NCI-H187 (cell line): Measurements from ENCODE around the gene LMAN2.

Experiments used
- DNase-seq, 2 experiments: peaks; one replicate each; lab custom pipeline; 2025; lab: John Stamatoyannopoulos, UW

LMAN2 gene

DNA sequence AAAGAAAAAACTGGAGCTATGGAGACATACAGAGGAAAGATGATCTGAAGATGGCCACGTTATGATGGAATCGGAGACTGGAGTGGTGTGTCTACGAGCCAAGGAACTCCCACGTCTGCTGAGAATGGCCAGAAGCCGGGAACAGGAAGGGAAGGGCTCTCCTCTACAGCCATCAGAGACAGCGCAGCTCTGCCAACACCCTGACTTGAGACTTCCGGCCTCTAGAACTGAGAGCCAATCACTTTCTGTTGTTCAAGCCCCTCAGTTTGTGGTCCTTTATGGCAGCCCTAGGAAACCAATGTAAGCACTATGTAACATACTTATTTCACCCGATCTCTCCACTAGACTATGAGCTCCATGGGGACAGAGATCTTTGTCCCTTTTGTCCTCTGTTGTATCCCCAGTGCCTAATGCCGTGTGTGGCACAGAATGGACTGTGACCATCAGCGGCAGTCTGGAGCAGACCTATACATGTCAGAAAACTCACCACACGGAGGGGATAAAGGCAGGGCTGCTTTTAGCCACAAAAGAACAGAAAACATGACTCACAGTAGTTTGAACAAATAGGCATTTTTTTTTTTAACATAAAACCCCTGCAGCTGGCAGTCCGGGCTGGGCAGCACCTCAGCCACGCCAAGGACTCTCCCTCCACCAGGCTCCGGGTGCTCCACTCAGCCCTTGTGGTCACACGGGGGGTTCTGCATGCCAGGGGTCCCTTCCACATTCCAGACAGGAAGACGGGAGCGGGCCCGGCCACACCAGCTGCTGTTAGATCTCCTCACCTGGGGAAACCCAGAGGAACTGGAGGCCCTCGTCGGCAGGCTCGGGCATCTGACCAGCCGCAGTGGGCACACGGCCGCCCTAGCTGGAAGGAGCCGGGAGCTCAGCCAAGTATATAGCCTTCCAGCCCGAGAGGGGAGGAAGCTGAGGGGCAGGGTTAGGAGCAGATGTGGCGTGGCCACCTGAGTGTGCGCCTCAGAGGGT lies 23.6 kb downstream of the LMAN2 start:
- no peak for DNase-seq

DNA sequence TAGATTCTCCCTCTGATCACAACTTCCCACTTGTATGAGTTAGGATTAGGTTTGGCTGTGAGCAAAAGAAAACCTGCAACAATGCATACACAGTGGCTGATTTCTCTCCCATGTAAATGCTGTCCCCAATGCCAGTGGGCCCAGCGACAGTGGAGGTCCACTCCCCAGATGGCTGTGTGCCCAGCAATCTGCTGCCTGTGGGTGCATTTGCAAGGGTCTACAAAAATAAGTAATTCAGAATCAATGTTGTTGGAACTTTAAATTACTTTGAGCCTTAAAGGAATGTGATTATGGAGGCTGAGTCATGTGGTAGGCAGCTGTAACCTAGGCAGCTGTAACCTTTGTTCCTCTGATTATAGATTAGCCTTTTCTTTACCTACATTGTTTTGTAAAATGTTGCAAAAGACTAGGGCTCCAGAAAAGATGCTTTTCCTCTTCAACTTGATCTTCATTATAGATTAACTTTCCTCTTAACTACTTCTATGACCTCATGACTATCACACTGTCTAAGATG lies 25.5 kb downstream of the LMAN2 start:
- DNase-seq: no peak

- DNase-seq: no peak
Observed at GRCh38 chr5:177320879-177321278, 30.6 kb downstream of the LMAN2 start.

GRCh38 chr5:177319913-177320588 lies 31.4 kb downstream of the LMAN2 start:
- no peak for DNase-seq

DNA sequence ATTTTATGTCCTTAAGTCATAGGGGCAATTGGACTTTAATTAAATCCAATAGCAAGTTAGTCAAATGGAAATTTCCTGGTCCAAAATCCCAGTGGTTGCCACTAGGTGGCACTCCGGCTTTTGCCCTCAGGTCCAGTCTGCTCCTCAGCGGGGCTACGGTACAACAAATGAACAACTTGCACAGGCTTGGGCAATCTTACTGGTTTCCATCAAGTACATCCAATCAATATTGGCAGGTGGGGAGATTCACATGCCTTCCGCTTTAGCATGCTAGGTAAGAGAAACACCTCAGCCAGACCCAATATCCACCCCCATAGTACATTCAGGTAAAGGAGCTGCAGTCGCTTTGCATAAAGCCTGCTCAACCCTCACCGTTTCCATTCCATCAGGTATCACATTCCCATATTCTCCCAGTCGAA lies 33.5 kb downstream of the LMAN2 start:
- peak; percentile 37 to 52 for DNase-seq

- DNase-seq: no peak
Observed at GRCh38 chr5:177316005-177316404, 35.5 kb downstream of the LMAN2 start.

DNA sequence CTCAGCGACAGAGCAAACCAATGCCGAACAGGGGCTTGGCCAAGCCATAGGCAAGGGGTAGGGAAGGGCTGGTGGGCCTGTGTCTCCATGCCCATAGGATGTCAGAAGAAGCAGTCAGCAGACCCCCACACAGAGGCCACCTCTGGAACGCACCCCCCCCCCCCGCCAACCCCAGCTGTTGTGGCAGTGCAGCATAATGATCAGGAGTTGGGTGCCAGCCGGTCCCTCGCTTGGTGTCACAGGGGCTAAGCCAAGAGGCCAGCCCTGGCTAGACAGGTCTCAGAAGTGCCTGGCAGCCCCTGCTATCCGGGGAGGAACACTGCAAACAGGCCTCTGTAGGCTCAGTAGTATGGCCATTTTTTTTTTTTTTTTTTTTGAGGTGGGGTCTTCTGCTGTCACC lies 36.1 kb downstream of the LMAN2 start:
- no peak for DNase-seq

DNA sequence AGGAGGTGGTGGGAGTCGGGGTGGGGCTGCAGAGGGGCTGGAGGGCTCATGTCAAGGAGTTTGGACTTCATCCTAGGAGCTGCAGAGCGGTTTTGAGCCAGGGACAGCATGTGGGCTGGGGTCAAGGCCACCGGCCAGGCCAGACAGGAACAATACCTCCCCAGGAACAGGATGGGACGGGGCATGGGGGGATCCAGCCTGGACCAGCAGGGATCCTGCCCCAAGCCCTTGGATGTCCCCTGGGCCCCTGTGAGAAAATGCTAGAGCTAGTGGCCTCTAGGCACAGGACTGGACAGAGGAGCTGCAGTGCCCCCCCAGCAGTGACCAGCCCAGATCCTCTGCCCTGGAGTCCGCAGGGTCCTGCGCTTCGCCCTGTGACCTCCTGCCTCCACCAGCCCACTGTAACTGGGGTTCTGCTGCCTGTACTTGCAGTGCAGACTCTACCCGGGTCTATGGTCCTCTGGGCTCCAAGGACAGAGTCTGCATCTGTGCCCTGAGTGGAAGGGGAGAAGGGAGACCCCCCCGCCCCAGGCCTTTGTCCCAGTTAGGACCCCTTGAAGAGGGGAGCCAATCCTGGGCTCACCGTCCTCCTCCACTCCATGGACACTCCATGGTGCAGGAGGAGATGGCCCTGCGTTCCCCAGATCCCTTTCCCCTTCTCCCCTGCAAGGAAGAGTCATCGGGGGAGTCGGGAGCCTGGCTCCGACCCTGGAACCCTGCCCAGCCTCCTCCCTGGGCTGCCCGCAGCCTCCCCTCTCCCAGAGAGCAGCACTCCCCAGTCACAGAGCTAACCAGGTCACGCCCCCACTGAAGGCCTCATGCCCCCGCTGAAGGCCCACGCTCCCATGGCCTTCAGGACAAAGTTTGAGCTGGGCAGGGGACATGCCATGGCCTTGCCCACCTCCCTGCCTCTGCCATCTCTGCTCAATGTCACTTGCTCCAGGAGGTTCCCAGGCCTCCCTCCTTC lies 36.8 kb downstream of the LMAN2 start:
- no peak for DNase-seq

DNA sequence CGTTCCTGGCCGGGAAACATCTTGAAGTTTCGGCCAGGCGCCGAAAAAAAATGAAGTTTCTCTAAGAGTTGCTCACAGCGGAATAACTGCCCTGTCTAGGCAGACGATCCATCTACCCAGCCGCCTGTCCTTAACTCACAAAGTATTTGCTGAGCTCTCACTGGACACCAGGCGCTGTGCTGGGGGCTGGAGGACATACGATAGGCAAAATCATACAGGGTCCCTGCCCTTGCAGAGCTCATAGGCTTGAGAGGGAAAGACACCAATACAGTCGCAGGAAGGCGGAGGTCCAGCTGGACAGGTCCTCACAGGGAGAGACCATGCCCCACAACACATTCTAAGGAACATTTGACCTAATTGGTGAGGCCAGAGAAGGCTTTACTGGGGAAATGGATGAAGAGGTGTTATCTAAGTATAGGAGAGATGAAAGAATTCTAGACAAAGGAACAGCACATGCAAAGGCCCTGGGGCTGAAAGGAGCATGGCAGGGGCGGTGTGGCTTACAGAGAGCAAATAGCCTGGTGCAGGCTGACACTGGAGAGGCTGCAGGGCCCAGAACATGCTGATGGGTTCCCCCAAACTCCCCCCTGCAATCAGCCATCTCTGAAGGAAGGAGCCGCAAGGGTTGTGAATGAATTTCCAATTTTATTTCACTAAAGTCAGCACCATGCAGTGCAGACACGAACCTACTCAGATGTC lies 37.8 kb downstream of the LMAN2 start:
- DNase-seq: no peak

- peak in 1 of 2 experiments; percentile 37 for DNase-seq
Observed at GRCh38 chr5:177312649-177313181, 38.8 kb downstream of the LMAN2 start.

- peak; percentile 92 for DNase-seq
Observed at GRCh38 chr5:177311723-177312648, 39.5 kb downstream of the LMAN2 start, which contains the start of gene MXD3. TSS of gene MXD3 (minus strand) at chr5:177311898. CDS start at chr5:177311830, 68 bp downstream.

DNA sequence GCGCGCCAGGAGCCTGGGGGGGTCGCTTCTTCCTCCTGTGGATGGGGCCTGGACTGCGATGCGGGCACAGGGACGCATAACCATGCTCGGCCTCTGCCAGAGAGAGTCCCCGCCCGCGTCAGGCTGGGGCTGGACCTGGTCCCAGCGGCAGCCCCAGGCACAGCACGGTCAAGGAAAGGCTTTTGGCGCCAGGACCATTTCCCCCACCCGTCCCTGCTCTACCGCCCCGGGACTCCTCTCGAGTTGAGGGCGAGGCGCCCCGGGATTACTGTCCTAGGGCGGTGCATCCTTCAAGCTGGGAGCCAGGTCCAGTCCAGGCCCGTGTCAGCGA lies 40.1 kb downstream of the LMAN2 start:
- DNase-seq: no peak

GRCh38 chr5:177310757-177311391 lies 40.6 kb downstream of the LMAN2 start:
- DNase-seq: no peak

DNA sequence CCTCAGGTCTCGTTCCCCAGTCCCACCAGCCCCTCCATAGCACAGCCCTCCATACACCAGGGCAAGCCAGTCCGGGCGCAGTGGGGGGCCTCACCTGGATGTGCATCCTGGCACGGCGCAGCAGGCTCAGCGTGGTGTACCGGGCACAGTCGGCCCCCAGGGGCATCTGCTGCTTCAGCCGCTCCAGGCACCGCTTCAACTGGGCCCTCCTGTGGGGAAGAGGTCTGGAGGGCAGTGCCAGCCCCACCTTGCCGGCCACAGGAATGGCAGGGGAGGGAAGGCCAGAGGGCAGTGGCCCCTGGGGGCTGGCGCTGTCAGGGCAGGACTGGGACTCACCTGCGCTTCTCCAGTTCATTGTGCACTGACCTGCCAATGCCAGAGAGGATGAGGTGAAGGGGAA lies 41.1 kb downstream of the LMAN2 start:
- no peak for DNase-seq

GRCh38 chr5:177309351-177310191 lies 41.9 kb downstream of the LMAN2 start:
- DNase-seq: peak; percentile 12 to 30

GRCh38 chr5:177308740-177309139 lies 42.7 kb downstream of the LMAN2 start:
- DNase-seq: no peak

- DNase-seq: no peak
Observed at GRCh38 chr5:177307544-177308363, 43.7 kb downstream of the LMAN2 start.
